ENCODE results near the gene BNIP2.

BNIP2 gene

GRCh38 chr15:59688782-59689625, at the start of gene BNIP2:
TSS of gene BNIP2 (minus strand) at chr15:59689320. CDS start at chr15:59682457, 6,863 bp downstream.
- peaks cover 22% of the 10 kb centered on the region for H3K4me1 ChIP-seq (ENCODE audit: control insufficient read depth, insufficient read depth, low read length)
- no peaks in the 10 kb centered on the region for H3K9me3 ChIP-seq (ENCODE audit: control insufficient read depth, low read length)
- H3K9ac ChIP-seq (ENCODE audit: low read length) = peak within 1 kb of the TSS; percentile 100
- no peaks in the 10 kb centered on the region for H3K27me3 ChIP-seq (ENCODE audit: control insufficient read depth, insufficient read depth, low read length)
- H3K4me3 ChIP-seq (ENCODE audit: low read length) = peak within 1 kb of the TSS; percentile 65
- H3K36me3 ChIP-seq (ENCODE audit: control insufficient read depth, insufficient read depth, low read length) = no peaks in the 10 kb centered on the region

- Histone ChIP-seq H3K4me1 (ENCODE audit: control insufficient read depth, insufficient read depth, low read length) (no peaks in the 10 kb centered on the region), H3K36me3 (ENCODE audit: control insufficient read depth, insufficient read depth, low read length) (no peaks in the 10 kb centered on the region), H3K9me3 (ENCODE audit: control insufficient read depth, low read length) (no peaks in the 10 kb centered on the region), H3K27me3 (ENCODE audit: control insufficient read depth, insufficient read depth, low read length) (no peaks in the 10 kb centered on the region), H3K9ac (ENCODE audit: low read length) (no peak overlapping the region), H3K4me3 (ENCODE audit: low read length) (no peak overlapping the region)
Measured at GRCh38 chr15:59738676-59739075, 49.6 kb upstream of the BNIP2 start.

GRCh38 chr15:59736181-59736580, 47.1 kb upstream of the BNIP2 start:
- H3K9ac ChIP-seq (ENCODE audit: low read length) = no peak overlapping the region
- H3K36me3 ChIP-seq (ENCODE audit: control insufficient read depth, insufficient read depth, low read length) = no peaks in the 10 kb centered on the region
- no peaks in the 10 kb centered on the region for H3K4me1 ChIP-seq (ENCODE audit: control insufficient read depth, insufficient read depth, low read length)
- H3K9me3 ChIP-seq (ENCODE audit: control insufficient read depth, low read length) = no peaks in the 10 kb centered on the region
- H3K4me3 ChIP-seq (ENCODE audit: low read length) = no peak overlapping the region
- H3K27me3 ChIP-seq (ENCODE audit: control insufficient read depth, insufficient read depth, low read length) = no peaks in the 10 kb centered on the region

GRCh38 chr15:59725151-59725486, 36.0 kb upstream of the BNIP2 start:
- no peaks in the 10 kb centered on the region for H3K9me3 ChIP-seq (ENCODE audit: control insufficient read depth, low read length)
- no peak overlapping the region for H3K9ac ChIP-seq (ENCODE audit: low read length)
- H3K36me3 ChIP-seq (ENCODE audit: control insufficient read depth, insufficient read depth, low read length) = no peaks in the 10 kb centered on the region
- H3K27me3 ChIP-seq (ENCODE audit: control insufficient read depth, insufficient read depth, low read length) = no peaks in the 10 kb centered on the region
- no peak overlapping the region for H3K4me3 ChIP-seq (ENCODE audit: low read length)
- no peaks in the 10 kb centered on the region for H3K4me1 ChIP-seq (ENCODE audit: control insufficient read depth, insufficient read depth, low read length)

- Histone ChIP-seq H3K4me3 (ENCODE audit: low read length) (no peak overlapping the region), H3K9ac (ENCODE audit: low read length) (no peak overlapping the region), H3K4me1 (ENCODE audit: control insufficient read depth, insufficient read depth, low read length) (no peaks in the 10 kb centered on the region), H3K9me3 (ENCODE audit: control insufficient read depth, low read length) (no peaks in the 10 kb centered on the region), H3K27me3 (ENCODE audit: control insufficient read depth, insufficient read depth, low read length) (no peaks in the 10 kb centered on the region), H3K36me3 (ENCODE audit: control insufficient read depth, insufficient read depth, low read length) (no peaks in the 10 kb centered on the region)
Measured at GRCh38 chr15:59723687-59724346, 34.7 kb upstream of the BNIP2 start.

GRCh38 chr15:59722476-59722875, 33.4 kb upstream of the BNIP2 start:
- Histone ChIP-seq H3K36me3 (ENCODE audit: control insufficient read depth, insufficient read depth, low read length) (no peaks in the 10 kb centered on the region), H3K4me3 (ENCODE audit: low read length) (no peak overlapping the region), H3K9me3 (ENCODE audit: control insufficient read depth, low read length) (no peaks in the 10 kb centered on the region), H3K9ac (ENCODE audit: low read length) (no peak overlapping the region), H3K4me1 (ENCODE audit: control insufficient read depth, insufficient read depth, low read length) (no peaks in the 10 kb centered on the region), H3K27me3 (ENCODE audit: control insufficient read depth, insufficient read depth, low read length) (no peaks in the 10 kb centered on the region)

GRCh38 chr15:59722037-59722436, 32.9 kb upstream of the BNIP2 start:
- H3K4me1 ChIP-seq (ENCODE audit: control insufficient read depth, insufficient read depth, low read length) = no peaks in the 10 kb centered on the region
- no peaks in the 10 kb centered on the region for H3K27me3 ChIP-seq (ENCODE audit: control insufficient read depth, insufficient read depth, low read length)
- no peak overlapping the region for H3K4me3 ChIP-seq (ENCODE audit: low read length)
- no peaks in the 10 kb centered on the region for H3K9me3 ChIP-seq (ENCODE audit: control insufficient read depth, low read length)
- H3K36me3 ChIP-seq (ENCODE audit: control insufficient read depth, insufficient read depth, low read length) = no peaks in the 10 kb centered on the region
- H3K9ac ChIP-seq (ENCODE audit: low read length) = no peak overlapping the region

- H3K36me3 ChIP-seq (ENCODE audit: control insufficient read depth, insufficient read depth, low read length) = no peaks in the 10 kb centered on the region
- no peaks in the 10 kb centered on the region for H3K27me3 ChIP-seq (ENCODE audit: control insufficient read depth, insufficient read depth, low read length)
- H3K9me3 ChIP-seq (ENCODE audit: control insufficient read depth, low read length) = no peaks in the 10 kb centered on the region
- no peak overlapping the region for H3K9ac ChIP-seq (ENCODE audit: low read length)
- no peak overlapping the region for H3K4me3 ChIP-seq (ENCODE audit: low read length)
- H3K4me1 ChIP-seq (ENCODE audit: control insufficient read depth, insufficient read depth, low read length) = no peaks in the 10 kb centered on the region
Measured at GRCh38 chr15:59721411-59721810, 32.3 kb upstream of the BNIP2 start.

GRCh38 chr15:59713177-59713576, 24.1 kb upstream of the BNIP2 start:
- Histone ChIP-seq H3K4me1 (ENCODE audit: control insufficient read depth, insufficient read depth, low read length) (no peaks in the 10 kb centered on the region), H3K9ac (ENCODE audit: low read length) (no peak overlapping the region)

GRCh38 chr15:59711451-59712243, 22.5 kb upstream of the BNIP2 start:
- Histone ChIP-seq H3K27me3 (ENCODE audit: control insufficient read depth, insufficient read depth, low read length) (no peaks in the 10 kb centered on the region), H3K9me3 (ENCODE audit: control insufficient read depth, low read length) (no peaks in the 10 kb centered on the region), H3K4me1 (ENCODE audit: control insufficient read depth, insufficient read depth, low read length) (no peaks in the 10 kb centered on the region), H3K9ac (ENCODE audit: low read length) (no peak overlapping the region), H3K36me3 (ENCODE audit: control insufficient read depth, insufficient read depth, low read length) (no peaks in the 10 kb centered on the region), H3K4me3 (ENCODE audit: low read length) (no peak overlapping the region)

More at GRCh38 chr15:59713177-59713576, 24.1 kb upstream of the BNIP2 start:
- no peaks in the 10 kb centered on the region for H3K27me3 ChIP-seq (ENCODE audit: control insufficient read depth, insufficient read depth, low read length)
- H3K9me3 ChIP-seq (ENCODE audit: control insufficient read depth, low read length) = no peaks in the 10 kb centered on the region
- H3K36me3 ChIP-seq (ENCODE audit: control insufficient read depth, insufficient read depth, low read length) = no peaks in the 10 kb centered on the region
- H3K4me3 ChIP-seq (ENCODE audit: low read length) = no peak overlapping the region

GRCh38 chr15:59707619-59708018, 18.5 kb upstream of the BNIP2 start:
- Histone ChIP-seq H3K4me3 (ENCODE audit: low read length) (no peak overlapping the region), H3K27me3 (ENCODE audit: control insufficient read depth, insufficient read depth, low read length) (no peaks in the 10 kb centered on the region), H3K36me3 (ENCODE audit: control insufficient read depth, insufficient read depth, low read length) (no peaks in the 10 kb centered on the region), H3K9me3 (ENCODE audit: control insufficient read depth, low read length) (no peaks in the 10 kb centered on the region), H3K9ac (ENCODE audit: low read length) (no peak overlapping the region), H3K4me1 (ENCODE audit: control insufficient read depth, insufficient read depth, low read length) (no peaks in the 10 kb centered on the region)

Data from mucosa of stomach (tissue), 1 donor.